ENCODE data around the gene RGS16.

Gene RGS16

GRCh38 chr1:182629499-182630096, 25.4 kb upstream of the RGS16 start:
- no peak for DNase-seq (ENCODE audit: low spot score)

GRCh38 chr1:182629080-182629479, 24.9 kb upstream of the RGS16 start:
- no peak for DNase-seq (ENCODE audit: low spot score)

- no peak for DNase-seq (ENCODE audit: low spot score)
Observed at GRCh38 chr1:182628657-182629056, 24.5 kb upstream of the RGS16 start.

GRCh38 chr1:182627622-182628021, 23.4 kb upstream of the RGS16 start:
- DNase-seq (ENCODE audit: low spot score), result no peak

- no peak for DNase-seq (ENCODE audit: low spot score)
Observed at GRCh38 chr1:182626527-182626926, 22.3 kb upstream of the RGS16 start.

- no peak for DNase-seq (ENCODE audit: low spot score)
Observed at GRCh38 chr1:182625719-182626504, 21.7 kb upstream of the RGS16 start.

- DNase-seq (ENCODE audit: low spot score), result no peak
Observed at GRCh38 chr1:182625024-182625423, 20.8 kb upstream of the RGS16 start.

- DNase-seq (ENCODE audit: low spot score), result peak; percentile 31
Observed at GRCh38 chr1:182624577-182624976, 20.4 kb upstream of the RGS16 start.

- DNase-seq (ENCODE audit: low spot score), result no peak
Observed at GRCh38 chr1:182622901-182623528, 18.8 kb upstream of the RGS16 start.

- DNase-seq (ENCODE audit: low spot score), result no peak
Observed at GRCh38 chr1:182621906-182622305, 17.7 kb upstream of the RGS16 start.

- DNase-seq (ENCODE audit: low spot score), result no peak
Observed at GRCh38 chr1:182620924-182621585, 16.9 kb upstream of the RGS16 start.

GRCh38 chr1:182617734-182618351, 13.7 kb upstream of the RGS16 start:
- no peak for DNase-seq (ENCODE audit: low spot score)

- DNase-seq (ENCODE audit: low spot score), result no peak
Observed at GRCh38 chr1:182617014-182617429, 12.8 kb upstream of the RGS16 start.

GRCh38 chr1:182616130-182617013, 12.2 kb upstream of the RGS16 start:
- peak; percentile 58 for DNase-seq (ENCODE audit: low spot score)

GRCh38 chr1:182615468-182616129, 11.4 kb upstream of the RGS16 start:
- peak; percentile 67 for DNase-seq (ENCODE audit: low spot score)

- DNase-seq (ENCODE audit: low spot score), result peak; percentile 85
Observed at GRCh38 chr1:182614796-182615454, 10.7 kb upstream of the RGS16 start.

- DNase-seq (ENCODE audit: low spot score), result no peak
Observed at GRCh38 chr1:182611787-182612186, 7.6 kb upstream of the RGS16 start.

GRCh38 chr1:182611326-182611725, 7.1 kb upstream of the RGS16 start:
- no peak for DNase-seq (ENCODE audit: low spot score)

- DNase-seq (ENCODE audit: low spot score), result no peak
Observed at GRCh38 chr1:182610606-182611194, 6.5 kb upstream of the RGS16 start.
